Measurements from ENCODE around the gene LARP1. TPM values are rescaled to one million over a fixed set of nuclear protein-coding genes. Genes with fewer than 3 reads are reported as not detected.
A peak's percentile ranks its signal among the peaks of the same experiment; 100 is the strongest.

LARP1 gene
- total and polyA plus RNA-seq, 9 of the 15 experiments (the other 6 are each of a cell fraction or from before 2014, with no cell fraction given), result 22.6 to 300 (median 92.0) TPM

- TF ChIP-seq ZNF518B (CRISPR knock-in tag; IDR thresholded peaks at IDR 0.05) (no peak), FOXJ2 (tag; IDR thresholded peaks at IDR 0.05) (0 out of 2 replicates have a peak, but pooled peaks have one; percentile 16), NFRKB (IDR thresholded peaks at IDR 0.05; ENCODE audit: low read depth) (0 out of 2 replicates have a peak, but pooled peaks have one; percentile 11), STAT5B (CRISPR knock-in tag; IDR thresholded peaks at IDR 0.05) (no peak), CSDE1 (IDR thresholded peaks at IDR 0.05) (no peak), MEF2D (tag; conservative IDR thresholded peaks at IDR 0.05; ENCODE audit: low read depth) (no peak), SMAD4 (CRISPR knock-in tag; conservative IDR thresholded peaks at IDR 0.05) (peak; percentile 68), ZNF384 (IDR thresholded peaks at IDR 0.05; ENCODE audit: low read depth, low read length) (peak; percentile 47; the same call in 1 of the 2 replicates), NFYB (IDR thresholded peaks at IDR 0.05; ENCODE audit: extremely low read depth, insufficient read length) (no peak), MYC (IDR thresholded peaks at IDR 0.05; ENCODE audit: low read depth, low read length) (peak; percentile 88), MYC (CRISPR knock-in tag; IDR thresholded peaks at IDR 0.05; ENCODE audit: borderline replicate concordance, low read depth) (peak; percentile 56; the same call in 1 of the 2 replicates), MEIS2 (IDR thresholded peaks at IDR 0.05; ENCODE audit: partially characterized antibody) (peak; percentile 29), HMGN3 (IDR thresholded peaks at IDR 0.05; ENCODE audit: borderline replicate concordance, extremely low read depth, insufficient read length, low read depth, low read length) (peak; percentile 88), CTCF (IDR thresholded peaks at IDR 0.05 in 2 of 3, conservative IDR thresholded peaks at IDR 0.05 in 1 of 3; ENCODE audit: insufficient read depth in 2 of 3, low read depth in 1 of 3, low read length in 3 of 3) (0 out of 6 replicates have a peak, but pooled peaks of 2 of the 3 experiments have one; percentile 0 to 3), HMBOX1 (IDR thresholded peaks at IDR 0.05) (no peak), XRCC4 (IDR thresholded peaks at IDR 0.05; ENCODE audit: extremely low read depth, insufficient read depth, insufficient read length) (no peak), THRAP3 (IDR thresholded peaks at IDR 0.05; ENCODE audit: borderline replicate concordance) (no peak), PTRF (tag; IDR thresholded peaks at IDR 0.05) (no peak), GABPB1 (CRISPR knock-in tag; IDR thresholded peaks at IDR 0.05) (peak; percentile 74), BHLHE40 (IDR thresholded peaks at IDR 0.05; ENCODE audit: low read length) (peak; percentile 72; the same call in 1 of the 2 replicates), CHD1 (IDR thresholded peaks at IDR 0.05; ENCODE audit: low read length) (no peak)
These were observed 103.3 kb downstream of the LARP1 start, which contains the start of gene CNOT8 (continued) for GRCh38 chr5:154858297-154858971.
